ENCODE measurements around the gene EIF3B.

DNA sequence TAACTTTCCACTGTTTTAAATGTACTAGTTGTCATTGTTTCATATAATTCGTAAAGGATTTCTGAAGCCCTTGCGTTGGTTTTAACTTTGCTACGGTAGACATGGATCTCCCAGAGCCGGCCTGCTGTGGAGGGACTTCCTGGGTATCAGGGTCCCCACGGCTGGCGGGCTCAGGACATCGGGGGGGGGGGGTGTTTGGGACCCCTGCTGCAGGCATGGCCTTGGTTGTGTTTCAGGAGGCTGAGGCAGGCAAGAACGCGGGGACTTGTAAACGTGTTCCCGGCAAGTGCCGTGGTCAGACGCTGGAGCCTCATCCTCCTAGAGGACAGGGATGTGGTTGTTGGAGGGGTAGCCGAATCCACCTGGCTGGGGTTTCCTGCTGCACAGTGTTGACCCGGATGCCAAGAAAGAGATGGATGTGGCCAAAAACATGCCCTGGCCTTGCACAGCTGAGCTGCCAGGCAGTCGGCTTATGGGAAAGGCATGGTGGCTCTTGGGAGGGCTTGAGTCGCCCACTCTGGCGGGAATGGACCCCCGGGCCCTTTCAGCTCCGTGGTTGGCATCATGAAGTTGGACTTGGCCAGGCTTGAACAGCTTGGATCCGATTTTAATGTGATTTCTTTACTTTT is 27.4 kb downstream of the EIF3B start:
- TF ChIP-seq CTCF (IDR thresholded peaks at IDR 0.05 in 8 of 11, conservative IDR thresholded peaks at IDR 0.05 in 3 of 11), result no peak
- no peak for TF ChIP-seq POLR2AphosphoS5 (IDR thresholded peaks at IDR 0.05)

All from spleen (tissue), 7 donors.